LNCAP (cell line): ENCODE results near the gene KCNIP1.

Experiments
- CTCF ChIP-seq: fragments of 450-650 bp; IDR thresholded peaks from 2 replicates; pipeline ENCODE4 v1.5.1; 2017; ENCODE audit warnings: mild to moderate bottlenecking

Gene KCNIP1

DNA sequence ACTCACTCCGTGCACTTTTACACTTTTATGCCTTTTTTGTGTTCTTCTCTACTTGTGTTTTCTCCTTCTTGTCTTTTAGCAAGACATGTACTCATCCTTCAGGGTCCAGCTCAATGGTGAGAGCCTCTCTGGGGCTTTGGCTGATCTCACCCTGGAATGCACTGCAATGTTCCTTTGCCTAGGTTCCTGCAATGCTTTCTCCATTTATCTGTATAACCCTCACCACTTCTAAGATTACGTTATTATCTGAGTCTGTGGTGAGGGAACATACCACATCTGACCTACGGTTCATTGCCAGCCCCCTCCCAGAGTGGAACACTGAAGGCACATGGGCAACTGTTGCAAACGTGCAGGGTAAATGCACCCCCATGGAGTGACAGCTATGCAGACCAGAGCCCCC is 47.3 kb downstream of the KCNIP1 start:
- no peak for TF ChIP-seq CTCF

DNA sequence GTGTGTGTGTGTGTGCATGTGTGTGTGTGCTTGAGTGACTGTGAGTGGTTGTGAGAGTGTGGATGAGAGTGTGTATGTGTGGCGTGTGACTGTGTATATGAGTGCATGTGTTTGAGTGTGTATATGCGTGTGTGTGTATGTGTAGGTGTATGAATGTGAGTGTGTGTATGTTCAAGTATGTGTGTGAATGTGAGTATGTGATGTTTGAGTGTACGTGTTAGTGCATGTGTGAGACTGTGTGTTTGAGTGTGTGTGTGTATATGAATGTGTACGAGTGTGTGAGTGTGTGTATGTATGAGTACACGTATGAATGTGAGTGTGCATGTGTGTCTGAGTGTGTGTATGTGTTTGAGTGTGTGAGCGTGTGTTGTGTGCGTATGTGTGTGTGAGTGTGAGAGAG is 47.8 kb downstream of the KCNIP1 start:
- TF ChIP-seq CTCF, result no peak

GRCh38 chr5:170552621-170553115 is 48.8 kb downstream of the KCNIP1 start:
- TF ChIP-seq CTCF, result no peak

DNA sequence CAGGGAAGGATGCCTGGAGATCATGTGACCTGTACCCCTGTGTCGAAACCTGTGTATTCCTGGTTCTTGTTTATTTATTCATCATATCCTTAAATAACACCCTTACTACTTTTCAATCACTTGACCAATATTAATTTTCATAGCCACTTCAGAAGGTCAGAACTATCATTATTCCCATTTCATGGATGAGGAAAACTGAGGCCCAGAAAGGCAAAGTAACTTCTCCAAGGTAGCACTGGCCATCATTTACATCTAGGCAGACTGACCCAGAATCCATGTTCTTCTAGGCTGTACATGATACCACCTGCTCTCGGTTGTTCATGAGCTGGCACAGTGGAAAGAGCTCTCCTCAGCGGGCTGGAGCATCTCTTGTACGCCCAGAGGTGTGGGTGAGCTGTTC is 49.4 kb downstream of the KCNIP1 start:
- no peak for TF ChIP-seq CTCF

DNA sequence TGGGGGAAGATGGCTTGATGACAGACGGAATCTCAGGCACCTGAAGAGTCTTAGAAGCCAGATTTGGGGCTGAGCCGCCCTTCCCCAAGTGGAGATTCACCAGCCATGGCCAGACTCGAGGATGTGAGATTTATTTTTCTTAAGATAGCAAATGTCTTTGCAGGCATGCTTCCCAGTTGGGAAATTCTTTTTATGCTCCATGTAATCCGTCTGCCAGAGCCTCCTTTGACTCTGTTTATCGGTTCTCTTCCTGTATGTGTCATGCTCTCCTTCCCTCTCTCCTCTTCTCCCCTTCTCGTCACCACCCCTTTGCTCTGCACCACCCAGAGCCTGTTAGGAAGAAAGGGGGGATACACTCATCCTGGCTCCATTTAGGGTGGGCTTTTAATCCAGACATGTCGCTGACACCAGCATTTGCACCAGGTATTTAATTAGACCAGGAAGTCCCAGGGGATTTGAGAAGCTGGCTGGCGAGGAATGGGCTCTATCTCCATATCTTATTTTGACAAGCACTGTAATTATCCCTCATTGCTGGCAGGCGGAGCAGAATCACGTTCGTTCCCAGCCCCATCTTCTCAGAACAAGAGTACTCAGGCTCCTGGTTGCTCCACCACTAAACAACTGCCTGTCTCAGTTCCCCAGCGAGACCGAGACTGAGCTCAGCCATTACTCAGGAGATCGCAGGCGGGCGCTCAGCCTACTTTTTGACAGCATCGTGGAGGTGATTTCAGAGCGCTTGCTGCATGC is 50.9 kb downstream of the KCNIP1 start:
- no peak for TF ChIP-seq CTCF

- TF ChIP-seq CTCF, result no peak
These were observed 53.5 kb downstream of the KCNIP1 start for GRCh38 chr5:170557314-170557713.

DNA sequence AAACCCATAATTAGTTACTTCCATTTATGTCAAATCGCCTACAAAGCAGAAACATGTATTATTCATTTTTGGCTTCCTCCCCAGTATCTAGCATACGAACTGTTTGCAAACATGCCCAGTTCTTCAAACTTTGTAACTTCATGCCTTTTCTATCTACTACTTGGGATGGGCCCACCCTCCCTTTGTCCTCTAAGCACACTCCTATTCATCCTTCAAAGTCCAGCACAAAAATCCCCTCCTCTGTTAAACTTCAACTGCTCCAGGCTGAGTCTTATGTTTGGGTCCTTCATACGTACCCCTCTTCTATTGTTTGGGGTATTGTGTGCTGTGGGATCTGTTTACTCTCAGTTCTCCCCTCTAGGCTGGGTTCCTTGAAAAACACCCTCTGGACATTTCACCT is 55.5 kb downstream of the KCNIP1 start:
- no peak for TF ChIP-seq CTCF

- no peak for TF ChIP-seq CTCF
These were observed 57.1 kb downstream of the KCNIP1 start for GRCh38 chr5:170560938-170561337.
